ENCODE results near the gene BSN.

The BSN gene

GRCh38 chr3:49715611-49716121, 161.4 kb downstream of the BSN start:
- no peak overlapping the region for H2AFZ ChIP-seq (ENCODE audit: low read depth, low read length)
- H3K4me3 ChIP-seq (ENCODE audit: low read length): no peak overlapping the region
- no peak overlapping the region for H3K4me2 ChIP-seq (ENCODE audit: low read length)
- no peak overlapping the region for H3K27ac ChIP-seq (ENCODE audit: low read length)
- no peak for TF ChIP-seq CTCF (IDR thresholded peaks at IDR 0.05; ENCODE audit: low read depth, low read length)
- TF ChIP-seq EZH2phosphoT487 (IDR thresholded peaks at IDR 0.05; ENCODE audit: low read depth): no peak
- H3K36me3 ChIP-seq (replicated peaks; ENCODE audit: low read depth, low read length): peaks cover 32% of the 10 kb centered on the region
- no peak overlapping the region for H3K9ac ChIP-seq (ENCODE audit: low read length)
- no peaks in the 10 kb centered on the region for H3K79me2 ChIP-seq (ENCODE audit: low read length)
- H3K4me1 ChIP-seq (ENCODE audit: low read length): no peaks in the 10 kb centered on the region
- no peaks in the 10 kb centered on the region for H3K27me3 ChIP-seq (ENCODE audit: low read depth, low read length)
- H4K20me1 ChIP-seq (ENCODE audit: insufficient read depth, low read length): no peaks in the 10 kb centered on the region
- no peaks in the 10 kb centered on the region for H3K9me3 ChIP-seq (ENCODE audit: insufficient read depth, low read length)

GRCh38 chr3:49716169-49716568, 161.9 kb downstream of the BSN start:
- Histone ChIP-seq H3K4me3 (ENCODE audit: low read length) (no peak overlapping the region), H3K27ac (ENCODE audit: low read length) (no peak overlapping the region), H2AFZ (ENCODE audit: low read depth, low read length) (no peak overlapping the region), H3K4me2 (ENCODE audit: low read length) (no peak overlapping the region), H3K4me1 (ENCODE audit: low read length) (no peaks in the 10 kb centered on the region), H3K79me2 (ENCODE audit: low read length) (no peaks in the 10 kb centered on the region; the same call in 1 of the 2 replicates), H3K9ac (ENCODE audit: low read length) (no peak overlapping the region), H3K9me3 (ENCODE audit: insufficient read depth, low read length) (no peaks in the 10 kb centered on the region), H3K27me3 (ENCODE audit: low read depth, low read length) (no peaks in the 10 kb centered on the region), H3K36me3 (replicated peaks; ENCODE audit: low read depth, low read length) (peaks cover 37% of the 10 kb centered on the region), H4K20me1 (ENCODE audit: insufficient read depth, low read length) (no peaks in the 10 kb centered on the region)
- TF ChIP-seq EZH2phosphoT487 (IDR thresholded peaks at IDR 0.05; ENCODE audit: low read depth): no peak
- TF ChIP-seq CTCF (IDR thresholded peaks at IDR 0.05; ENCODE audit: low read depth, low read length): no peak

- Histone ChIP-seq H3K4me3 (ENCODE audit: low read length) (no peak overlapping the region), H3K9me3 (ENCODE audit: insufficient read depth, low read length) (no peaks in the 10 kb centered on the region), H3K9ac (ENCODE audit: low read length) (no peak overlapping the region), H3K27me3 (ENCODE audit: low read depth, low read length) (no peaks in the 10 kb centered on the region), H3K27ac (ENCODE audit: low read length) (no peak overlapping the region), H3K36me3 (replicated peaks; ENCODE audit: low read depth, low read length) (peaks cover 42% of the 10 kb centered on the region), H2AFZ (ENCODE audit: low read depth, low read length) (no peak overlapping the region), H4K20me1 (ENCODE audit: insufficient read depth, low read length) (no peaks in the 10 kb centered on the region), H3K79me2 (ENCODE audit: low read length) (peaks cover 5% of the 10 kb centered on the region; the same call in 1 of the 2 replicates), H3K4me2 (ENCODE audit: low read length) (no peak overlapping the region), H3K4me1 (ENCODE audit: low read length) (no peaks in the 10 kb centered on the region)
- TF ChIP-seq CTCF (IDR thresholded peaks at IDR 0.05; ENCODE audit: low read depth, low read length) (no peak), EZH2phosphoT487 (IDR thresholded peaks at IDR 0.05; ENCODE audit: low read depth) (no peak)
Measured at GRCh38 chr3:49716691-49717210, 162.5 kb downstream of the BSN start.

GRCh38 chr3:49717211-49717958, 163.1 kb downstream of the BSN start:
- Histone ChIP-seq H3K79me2 (ENCODE audit: low read length) (peaks cover 11% of the 10 kb centered on the region), H3K27me3 (ENCODE audit: low read depth, low read length) (no peaks in the 10 kb centered on the region), H2AFZ (ENCODE audit: low read depth, low read length) (no peak overlapping the region), H3K9me3 (ENCODE audit: insufficient read depth, low read length) (no peaks in the 10 kb centered on the region), H3K4me2 (ENCODE audit: low read length) (no peak overlapping the region), H3K36me3 (replicated peaks; ENCODE audit: low read depth, low read length) (peaks cover 48% of the 10 kb centered on the region), H4K20me1 (ENCODE audit: insufficient read depth, low read length) (no peaks in the 10 kb centered on the region), H3K4me3 (ENCODE audit: low read length) (no peak overlapping the region), H3K9ac (ENCODE audit: low read length) (no peak overlapping the region), H3K27ac (ENCODE audit: low read length) (no peak overlapping the region), H3K4me1 (ENCODE audit: low read length) (peaks cover 1% of the 10 kb centered on the region)
- no peak for TF ChIP-seq CTCF (IDR thresholded peaks at IDR 0.05; ENCODE audit: low read depth, low read length)
- no peak for TF ChIP-seq EZH2phosphoT487 (IDR thresholded peaks at IDR 0.05; ENCODE audit: low read depth)

All from OCI-LY3 (cell line).